ENCODE measurements around the gene CDAN1.

Gene CDAN1

GRCh38 chr15:42737529-42738328 is 801 bp upstream of the CDAN1 start:
- DNase-seq (ENCODE audit: extremely low read depth, low read depth), result no peak
- H3K4me3 ChIP-seq (replicated peaks; ENCODE audit: low read depth, low read length), result peak overlapping the region; percentile 59
- TF ChIP-seq, protein P1, sequence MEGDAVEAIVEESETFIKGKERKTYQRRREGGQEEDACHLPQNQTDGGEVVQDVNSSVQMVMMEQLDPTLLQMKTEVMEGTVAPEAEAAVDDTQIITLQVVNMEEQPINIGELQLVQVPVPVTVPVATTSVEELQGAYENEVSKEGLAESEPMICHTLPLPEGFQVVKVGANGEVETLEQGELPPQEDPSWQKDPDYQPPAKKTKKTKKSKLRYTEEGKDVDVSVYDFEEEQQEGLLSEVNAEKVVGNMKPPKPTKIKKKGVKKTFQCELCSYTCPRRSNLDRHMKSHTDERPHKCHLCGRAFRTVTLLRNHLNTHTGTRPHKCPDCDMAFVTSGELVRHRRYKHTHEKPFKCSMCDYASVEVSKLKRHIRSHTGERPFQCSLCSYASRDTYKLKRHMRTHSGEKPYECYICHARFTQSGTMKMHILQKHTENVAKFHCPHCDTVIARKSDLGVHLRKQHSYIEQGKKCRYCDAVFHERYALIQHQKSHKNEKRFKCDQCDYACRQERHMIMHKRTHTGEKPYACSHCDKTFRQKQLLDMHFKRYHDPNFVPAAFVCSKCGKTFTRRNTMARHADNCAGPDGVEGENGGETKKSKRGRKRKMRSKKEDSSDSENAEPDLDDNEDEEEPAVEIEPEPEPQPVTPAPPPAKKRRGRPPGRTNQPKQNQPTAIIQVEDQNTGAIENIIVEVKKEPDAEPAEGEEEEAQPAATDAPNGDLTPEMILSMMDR (IDR thresholded peaks at IDR 0.05; ENCODE audit: low read depth, low read length, missing control alignments), result no peak

- no peak for DNase-seq (ENCODE audit: extremely low read depth, low read depth)
- peak overlapping the region; percentile 59 for H3K4me3 ChIP-seq (replicated peaks; ENCODE audit: low read depth, low read length)
- TF ChIP-seq, protein P1 (IDR thresholded peaks at IDR 0.05; ENCODE audit: low read depth, low read length, missing control alignments), result no peak
These were observed 643 bp downstream of the CDAN1 start for GRCh38 chr15:42736178-42736792.

DNA sequence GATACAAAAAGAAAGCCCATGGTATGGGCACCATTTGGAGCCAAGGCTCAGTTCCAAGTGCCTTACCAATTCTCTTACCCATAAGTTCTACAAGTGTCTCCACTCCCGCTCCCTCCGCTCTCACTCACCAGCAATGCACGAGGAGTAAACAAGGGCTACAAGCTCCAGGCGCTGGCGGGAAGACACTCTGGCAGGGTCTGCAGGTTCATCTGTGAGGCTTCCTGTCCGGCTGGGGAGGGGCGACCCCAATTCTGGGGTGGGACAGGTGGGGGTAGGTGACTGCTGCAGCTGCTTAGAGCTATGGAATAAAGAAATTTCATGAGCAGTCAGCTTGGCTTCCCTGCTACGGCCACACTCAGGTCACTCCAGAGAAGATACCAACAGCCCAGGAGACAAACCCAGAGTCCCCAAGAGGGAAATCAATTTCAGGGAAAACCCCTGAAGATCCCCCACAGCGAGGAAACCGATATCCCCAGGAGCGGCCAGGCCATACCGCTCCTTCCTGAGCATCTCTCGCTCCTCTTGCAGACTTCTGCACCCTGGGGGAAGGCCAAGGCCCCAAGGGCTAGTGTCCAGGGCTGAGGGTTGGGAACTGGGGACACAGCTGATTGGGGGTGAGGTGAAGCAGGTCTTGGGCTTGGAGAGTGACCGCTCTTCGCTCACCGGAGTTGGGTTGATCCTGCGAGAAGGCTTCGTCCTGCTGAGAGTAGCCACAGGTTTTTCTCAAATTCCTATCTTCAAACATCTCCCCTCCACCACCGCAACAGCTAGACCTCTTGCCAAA is 1.4 kb downstream of the CDAN1 start:
- H3K4me3 ChIP-seq (replicated peaks; ENCODE audit: low read depth, low read length), result peak overlapping the region; percentile 59

GRCh38 chr15:42734076-42734672 is 2.8 kb downstream of the CDAN1 start:
- H3K4me3 ChIP-seq (replicated peaks; ENCODE audit: low read depth, low read length), result no peak overlapping the region
- DNase-seq (ENCODE audit: extremely low read depth, low read depth), result no peak
- TF ChIP-seq, protein P1 (IDR thresholded peaks at IDR 0.05; ENCODE audit: low read depth, low read length, missing control alignments), result no peak

More for the DNA sequence above, 1.4 kb downstream of the CDAN1 start:
- TF ChIP-seq, protein P1 (IDR thresholded peaks at IDR 0.05; ENCODE audit: low read depth, low read length, missing control alignments), result no peak
- DNase-seq (ENCODE audit: extremely low read depth, low read depth), result no peak

GRCh38 chr15:42733027-42733426 is 3.9 kb downstream of the CDAN1 start:
- TF ChIP-seq, protein P1 (IDR thresholded peaks at IDR 0.05; ENCODE audit: low read depth, low read length, missing control alignments), result no peak
- no peak overlapping the region for H3K4me3 ChIP-seq (replicated peaks; ENCODE audit: low read depth, low read length)
- no peak for DNase-seq (ENCODE audit: extremely low read depth, low read depth)

DNA sequence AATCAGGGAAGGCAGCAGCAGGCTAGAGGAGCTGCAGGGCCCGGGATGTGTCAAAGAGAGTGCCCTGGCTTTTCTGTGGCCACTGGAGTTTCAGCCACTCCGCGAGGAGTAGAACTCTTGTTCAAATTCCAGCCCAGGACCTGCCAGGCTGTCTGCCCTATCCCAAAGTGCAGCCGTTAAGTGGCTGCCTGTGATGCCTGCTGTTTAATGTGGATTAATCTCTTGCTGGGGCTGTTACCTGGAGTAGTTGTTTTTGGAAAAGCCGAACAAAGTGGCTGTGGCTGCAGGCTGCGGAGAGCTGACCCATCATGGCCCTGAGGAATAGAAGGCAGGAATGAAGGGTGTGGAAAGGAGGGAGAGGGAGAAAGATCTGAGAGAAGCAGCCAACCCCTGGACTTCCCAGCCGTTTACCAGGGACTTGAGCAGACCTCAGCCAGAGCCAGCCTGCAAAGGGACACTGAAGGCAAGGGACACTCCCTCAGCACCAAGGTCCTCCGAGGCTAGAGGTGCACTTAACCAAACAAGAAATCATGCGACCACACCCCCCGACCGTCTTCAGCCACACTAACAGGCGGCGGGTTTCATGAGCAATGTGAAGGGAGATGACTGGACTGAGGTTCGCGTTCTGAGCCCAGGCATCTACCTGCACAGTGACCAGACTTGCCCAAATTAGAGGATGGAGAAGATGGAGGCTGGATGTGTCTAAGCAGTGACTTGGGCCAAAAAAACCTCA is 4.7 kb downstream of the CDAN1 start:
- H3K4me3 ChIP-seq (replicated peaks; ENCODE audit: low read depth, low read length), result no peak overlapping the region
- DNase-seq (ENCODE audit: extremely low read depth, low read depth), result no peak
- TF ChIP-seq, protein P1 (IDR thresholded peaks at IDR 0.05; ENCODE audit: low read depth, low read length, missing control alignments), result no peak

Data from HFF-Myc (cell line).